ENCODE results near the gene COL18A1.

DNA sequence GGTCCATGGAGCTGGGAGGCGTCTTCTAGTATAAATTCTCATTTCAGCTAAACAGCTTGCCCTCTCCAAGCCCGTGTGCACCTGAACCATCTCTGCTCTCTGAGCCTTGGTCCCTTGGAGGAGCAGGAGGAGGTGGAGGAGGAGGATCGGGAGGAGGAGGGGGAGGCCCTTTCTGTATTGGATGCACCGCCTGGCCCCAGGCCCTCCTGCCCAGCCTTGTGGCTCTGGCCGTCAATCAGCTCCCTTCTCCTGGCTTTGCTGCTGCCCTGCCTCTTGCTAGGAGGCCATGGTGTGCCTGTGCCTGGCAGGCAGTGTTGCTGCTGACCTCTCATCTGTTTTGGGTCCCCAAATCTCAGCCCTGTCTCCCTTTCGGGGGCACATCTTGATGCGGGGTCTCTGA lies 9.0 kb downstream of the COL18A1 start:
- TF ChIP-seq POLR2A (IDR thresholded peaks at IDR 0.05) = no peak
- TF ChIP-seq, protein P1, sequence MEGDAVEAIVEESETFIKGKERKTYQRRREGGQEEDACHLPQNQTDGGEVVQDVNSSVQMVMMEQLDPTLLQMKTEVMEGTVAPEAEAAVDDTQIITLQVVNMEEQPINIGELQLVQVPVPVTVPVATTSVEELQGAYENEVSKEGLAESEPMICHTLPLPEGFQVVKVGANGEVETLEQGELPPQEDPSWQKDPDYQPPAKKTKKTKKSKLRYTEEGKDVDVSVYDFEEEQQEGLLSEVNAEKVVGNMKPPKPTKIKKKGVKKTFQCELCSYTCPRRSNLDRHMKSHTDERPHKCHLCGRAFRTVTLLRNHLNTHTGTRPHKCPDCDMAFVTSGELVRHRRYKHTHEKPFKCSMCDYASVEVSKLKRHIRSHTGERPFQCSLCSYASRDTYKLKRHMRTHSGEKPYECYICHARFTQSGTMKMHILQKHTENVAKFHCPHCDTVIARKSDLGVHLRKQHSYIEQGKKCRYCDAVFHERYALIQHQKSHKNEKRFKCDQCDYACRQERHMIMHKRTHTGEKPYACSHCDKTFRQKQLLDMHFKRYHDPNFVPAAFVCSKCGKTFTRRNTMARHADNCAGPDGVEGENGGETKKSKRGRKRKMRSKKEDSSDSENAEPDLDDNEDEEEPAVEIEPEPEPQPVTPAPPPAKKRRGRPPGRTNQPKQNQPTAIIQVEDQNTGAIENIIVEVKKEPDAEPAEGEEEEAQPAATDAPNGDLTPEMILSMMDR (IDR thresholded peaks at IDR 0.05) = no peak
